Fibroblast of villous mesenchyme (primary cell): ENCODE measurements around the gene B3GNT5. TPM values are rescaled to one million over a fixed set of nuclear protein-coding genes. Genes with fewer than 3 reads are reported as not detected.

Experiments
- DNase-seq: peaks from one replicate; pipeline ENCODE4 v3.0.0-alpha.2; 2010; ENCODE audit warnings: low read depth
- H3K4me3 ChIP-seq: 2 replicates; pipeline ENCODE4 v1.5.1; 2011; ENCODE audit warnings: low read depth, mild to moderate bottlenecking, low read length
- total RNA-seq: library from RNA; depleted of rRNA; stranded (reverse); fragments of >200 nt; gene quantifications from 2 replicates; pipeline ENCODE4 v1.2.3, GENCODE V29; 2012
- TF ChIP-seq, protein P1 (sequence below): IDR thresholded peaks from 2 replicates; pipeline ENCODE4 v1.5.1; 2012; ENCODE audit warnings: low read depth, mild to moderate bottlenecking, low read length; ENCODE audit not compliant: insufficient read depth

Gene B3GNT5
- total RNA-seq, 1 donor = 6.0 TPM

DNA sequence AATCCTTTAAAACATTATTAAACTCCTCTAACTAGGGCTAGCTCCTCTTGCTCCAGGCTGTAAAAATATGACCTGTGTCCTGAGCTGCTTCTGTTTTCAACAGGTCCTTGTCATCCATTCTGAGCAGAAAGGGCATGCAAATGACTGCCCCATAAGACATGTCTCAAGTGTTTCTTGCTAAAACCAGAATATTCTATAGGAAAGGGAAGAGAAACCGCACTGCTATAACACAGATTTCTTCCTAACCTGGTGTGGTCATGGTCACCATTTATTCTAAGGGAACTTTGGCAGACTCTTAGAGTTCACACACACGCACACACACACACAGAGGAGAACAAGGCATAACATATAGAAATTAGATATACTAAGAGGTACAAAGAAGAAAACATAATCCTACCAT, 34.2 kb upstream of the B3GNT5 start:
- H3K4me3 ChIP-seq = no peak overlapping the region
- no peak for DNase-seq
- TF ChIP-seq, protein P1, sequence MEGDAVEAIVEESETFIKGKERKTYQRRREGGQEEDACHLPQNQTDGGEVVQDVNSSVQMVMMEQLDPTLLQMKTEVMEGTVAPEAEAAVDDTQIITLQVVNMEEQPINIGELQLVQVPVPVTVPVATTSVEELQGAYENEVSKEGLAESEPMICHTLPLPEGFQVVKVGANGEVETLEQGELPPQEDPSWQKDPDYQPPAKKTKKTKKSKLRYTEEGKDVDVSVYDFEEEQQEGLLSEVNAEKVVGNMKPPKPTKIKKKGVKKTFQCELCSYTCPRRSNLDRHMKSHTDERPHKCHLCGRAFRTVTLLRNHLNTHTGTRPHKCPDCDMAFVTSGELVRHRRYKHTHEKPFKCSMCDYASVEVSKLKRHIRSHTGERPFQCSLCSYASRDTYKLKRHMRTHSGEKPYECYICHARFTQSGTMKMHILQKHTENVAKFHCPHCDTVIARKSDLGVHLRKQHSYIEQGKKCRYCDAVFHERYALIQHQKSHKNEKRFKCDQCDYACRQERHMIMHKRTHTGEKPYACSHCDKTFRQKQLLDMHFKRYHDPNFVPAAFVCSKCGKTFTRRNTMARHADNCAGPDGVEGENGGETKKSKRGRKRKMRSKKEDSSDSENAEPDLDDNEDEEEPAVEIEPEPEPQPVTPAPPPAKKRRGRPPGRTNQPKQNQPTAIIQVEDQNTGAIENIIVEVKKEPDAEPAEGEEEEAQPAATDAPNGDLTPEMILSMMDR = no peak

DNA sequence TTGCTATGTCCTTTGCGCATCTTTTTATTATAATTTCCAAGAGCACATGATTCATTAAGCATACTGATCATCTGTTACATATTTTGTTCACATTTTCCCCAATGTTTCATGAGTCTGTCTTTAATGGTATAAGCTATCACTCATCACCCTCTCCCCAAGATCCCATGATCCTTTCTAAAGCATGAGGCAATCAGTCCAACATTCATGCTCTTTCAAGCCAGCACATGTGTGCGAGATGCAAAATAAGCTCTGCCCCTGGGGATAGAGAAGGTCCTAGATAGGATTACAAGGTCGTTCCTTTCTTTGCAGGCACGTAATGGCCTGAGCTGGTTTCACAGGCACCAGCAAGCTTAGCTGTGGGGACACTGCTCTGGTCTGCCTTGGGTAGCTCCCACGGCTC, 32.2 kb upstream of the B3GNT5 start:
- H3K4me3 ChIP-seq = no peak overlapping the region
- no peak for DNase-seq
- TF ChIP-seq, protein P1 = no peak

DNA sequence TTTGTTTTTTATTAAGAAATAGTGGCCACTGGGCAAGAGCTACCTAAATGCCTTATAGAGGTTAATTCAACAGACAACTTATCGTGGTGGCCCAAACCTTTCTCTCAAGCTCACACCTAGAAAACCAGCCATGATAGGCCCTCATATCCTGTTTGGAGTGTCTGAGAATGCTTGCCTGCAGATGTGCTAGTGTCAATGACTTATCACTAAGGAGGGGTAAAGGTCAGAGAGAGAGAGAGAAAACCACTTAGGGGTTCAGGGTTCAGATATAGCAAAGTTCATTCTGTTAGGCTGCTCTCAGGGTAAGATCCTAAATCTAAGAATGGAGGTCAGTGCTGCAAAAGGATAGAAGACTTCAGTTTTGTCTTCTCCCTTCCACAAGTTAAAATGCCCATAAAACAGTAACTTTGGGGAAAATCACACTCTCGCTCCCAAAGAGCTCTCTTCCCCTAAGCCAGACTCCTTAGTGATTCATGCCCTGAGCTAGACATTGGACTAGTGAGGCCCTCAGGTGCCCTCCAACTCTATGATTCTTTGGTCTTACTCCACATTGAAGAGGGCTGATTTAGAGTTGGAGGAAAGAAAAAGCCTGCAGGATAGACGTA, 30.3 kb upstream of the B3GNT5 start:
- no peak for DNase-seq
- TF ChIP-seq, protein P1 = no peak
- H3K4me3 ChIP-seq = no peak overlapping the region

DNA sequence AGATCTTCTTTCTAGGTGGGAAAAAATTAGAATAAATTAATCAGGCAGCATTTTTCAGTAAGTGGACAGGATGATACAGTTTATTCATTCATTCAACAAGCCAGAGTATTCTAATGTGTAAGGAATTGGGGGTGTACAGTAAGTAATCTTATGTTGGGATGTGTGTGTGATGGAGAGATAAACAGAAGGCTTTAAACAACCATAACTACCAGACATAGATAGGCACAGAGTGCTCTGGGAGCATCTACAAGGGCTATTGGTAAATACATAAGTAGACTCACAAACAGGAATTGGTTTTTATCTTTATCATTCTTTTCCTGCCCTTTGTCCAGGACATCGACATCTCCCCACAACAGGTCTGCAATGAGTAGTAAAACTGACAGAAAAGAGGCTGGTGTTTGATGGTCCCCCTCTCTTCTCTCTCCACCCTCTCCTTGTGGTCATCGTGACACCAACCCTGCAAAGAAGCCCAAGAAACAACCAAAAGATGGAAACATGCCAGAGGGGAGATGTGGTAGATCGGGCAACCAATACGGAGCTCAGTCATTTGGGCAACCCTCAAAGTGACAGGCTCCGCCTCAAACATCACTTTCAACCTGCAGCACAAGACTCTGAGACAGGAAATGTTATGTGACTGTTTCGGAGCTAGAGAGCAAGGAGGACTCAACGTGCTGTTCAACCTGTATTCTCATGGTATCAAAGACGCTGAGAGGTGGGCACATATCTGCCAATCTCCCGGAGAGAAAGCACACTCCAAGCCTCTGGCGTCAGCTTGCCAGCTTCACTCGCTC, 28.7 kb upstream of the B3GNT5 start:
- DNase-seq = no peak
- TF ChIP-seq, protein P1 = no peak
- H3K4me3 ChIP-seq = no peak overlapping the region

DNA sequence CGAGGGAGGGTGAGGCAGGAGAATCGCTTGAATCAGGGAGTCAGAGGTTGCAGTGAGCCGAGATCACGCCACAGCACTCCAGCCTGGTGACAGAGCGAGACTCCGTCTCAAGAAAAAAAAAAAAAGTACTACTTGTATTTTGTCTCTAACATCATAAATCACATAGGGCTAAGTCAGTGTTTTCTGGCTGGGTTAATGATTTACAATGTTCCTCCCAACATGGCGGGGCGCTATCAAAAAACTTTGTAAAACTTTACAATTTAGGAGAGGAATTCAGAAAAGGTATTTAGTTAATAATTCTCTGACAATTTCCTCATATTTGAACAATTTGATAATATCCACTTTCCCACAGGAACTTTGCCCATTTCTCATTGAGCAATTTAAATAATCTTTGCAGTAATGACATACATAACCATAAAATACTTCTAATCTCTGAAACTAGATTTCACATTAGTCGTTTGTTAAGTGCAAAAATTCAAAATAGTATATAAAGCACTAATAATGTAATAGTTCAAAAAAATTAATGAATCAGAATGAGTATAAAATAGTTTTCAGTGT, 26.6 kb upstream of the B3GNT5 start:
- TF ChIP-seq, protein P1 = no peak
- H3K4me3 ChIP-seq = no peak overlapping the region
- DNase-seq = no peak

DNA sequence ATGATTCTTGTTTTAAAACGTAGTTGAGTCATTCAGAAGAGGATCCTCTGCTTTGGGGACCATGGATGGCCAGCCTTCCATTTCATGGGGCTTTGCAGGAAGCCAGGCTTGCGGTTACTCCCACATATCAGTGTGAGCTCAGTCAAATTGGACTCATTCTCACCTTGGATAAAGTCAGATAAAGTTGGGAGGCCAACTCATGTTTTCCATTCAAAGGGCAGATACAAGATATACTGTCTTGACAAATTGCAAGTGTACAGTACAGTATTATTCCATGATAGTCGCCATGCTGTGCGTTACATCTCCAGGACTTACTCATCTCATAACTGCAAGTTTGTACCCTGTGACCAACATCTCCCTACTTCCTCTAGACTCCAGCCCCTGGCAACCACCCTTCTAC, 25.5 kb upstream of the B3GNT5 start:
- no peak overlapping the region for H3K4me3 ChIP-seq
- no peak for DNase-seq
- TF ChIP-seq, protein P1 = no peak
